B cell (primary cell): ENCODE data around the gene ZNF639. TPM values are rescaled to one million over a fixed set of nuclear protein-coding genes. Genes with fewer than 3 reads are reported as not detected.

Experiments used
- ATAC-seq: fragments of 200-7000 bp; cut with Tn5 transposase; one replicate; pipeline ENCODE4 v1.10.0; 2021; ENCODE audit warnings: low read depth, mild to moderate bottlenecking, moderate number of reproducible peaks, moderate library complexity
- CTCF ChIA-PET: fragments of 350-600 bp; sonication (Branson Sonifier 250); formaldehyde crosslinking; loops from one replicate; lab custom pipeline; 2021; ENCODE audit warnings: antibody characterized with exemption, inconsistent platforms; lab: Charles Lee
- POLR2A ChIA-PET: fragments of 350-600 bp; sonication (Branson Sonifier 250); formaldehyde crosslinking; loops from one replicate; lab custom pipeline; 2021; ENCODE audit warnings: antibody characterized with exemption; lab: Charles Lee
- DNase-seq: peaks from one replicate; pipeline ENCODE4 v3.0.0; 2013
- H2AFZ ChIP-seq: 2 replicates; pipeline ENCODE4 v1.6.1; 2012; ENCODE audit warnings: mild to moderate bottlenecking, low read depth, low read length; ENCODE audit not compliant: insufficient read depth, poor library complexity, severe bottlenecking
- H3K27ac ChIP-seq, 2 donors: 1 replicate in 1 of 2; 2 replicates in 1 of 2; pipeline ENCODE4 v1.5.1; 2012 to 2013; ENCODE audit warnings: low read length in 2 of 2, mild to moderate bottlenecking in 2 of 2, moderate library complexity in 1 of 2
- H3K27me3 ChIP-seq, 4 experiments: fragments of 200-600 bp in 1 of 4; sonication (generic) in 1 of 4; replicated peaks in 1 of 4; 1 replicate in 2 of 4; 2 replicates in 2 of 4; pipeline versions ENCODE4 v1.6.1 to v1.7.0; 2013 to 2016; ENCODE audit warnings: low read length in 3 of 4, mild to moderate bottlenecking in 2 of 4, mixed read lengths in 1 of 4, moderate library complexity in 1 of 4; ENCODE audit not compliant: insufficient read depth in 4 of 4, control insufficient read depth in 3 of 4; ENCODE audit errors: control extremely low read depth in 1 of 4
- H3K36me3 ChIP-seq, 2 experiments: replicated peaks in 1 of 2; 1 replicate in 1 of 2; 2 replicates in 1 of 2; pipeline versions ENCODE4 v1.6.1 to v1.7.1; 2013; ENCODE audit warnings: low read length in 1 of 2; ENCODE audit not compliant: insufficient read depth in 2 of 2, control insufficient read depth in 1 of 2; ENCODE audit errors: control extremely low read depth in 1 of 2, extremely low read depth in 1 of 2
- H3K4me1 ChIP-seq, 2 donors: fragments of 200-600 bp in 1 of 2; sonication (generic) in 1 of 2; 1 replicate in 1 of 2; 2 replicates in 1 of 2; pipeline versions ENCODE4 v1.5.1 to v1.6.1; 2013 to 2017; ENCODE audit warnings: low read length in 2 of 2; ENCODE audit not compliant: control insufficient read depth in 2 of 2, insufficient read depth in 2 of 2
- H3K4me2 ChIP-seq: replicated peaks from 2 replicates; pipeline ENCODE3; 2012; ENCODE audit warnings: mild to moderate bottlenecking, low read depth, low read length; ENCODE audit not compliant: poor library complexity, severe bottlenecking
- H3K4me3 ChIP-seq, 5 experiments: fragments of 200-600 bp in 1 of 5; sonication (generic) in 1 of 5; 1 replicate in 3 of 5; 2 replicates in 2 of 5; pipeline versions ENCODE4 v1.5.1 to v1.7.0; 2011 to 2016; ENCODE audit warnings: low read length in 4 of 5, mild to moderate bottlenecking in 4 of 5, low read depth in 2 of 5, control low read depth in 1 of 5, moderate library complexity in 1 of 5; ENCODE audit not compliant: insufficient read depth in 1 of 5; ENCODE audit errors: control extremely low read depth in 1 of 5, extremely low read depth in 1 of 5
- H3K79me2 ChIP-seq: fragments of 200-600 bp; sonication (generic); one replicate; pipeline ENCODE4 v1.6.0; 2016; ENCODE audit warnings: low read length; ENCODE audit not compliant: control insufficient read depth, insufficient read depth
- H3K9ac ChIP-seq: fragments of 200-600 bp; sonication (generic); 2 replicates; pipeline ENCODE4 v1.6.1; 2017; ENCODE audit warnings: mild to moderate bottlenecking, low read length, moderate library complexity
- H3K9me3 ChIP-seq, 3 donors: one replicate each; pipeline versions ENCODE4 v1.6.1 to v1.7.1; 2013; ENCODE audit warnings: low read length in 2 of 3; ENCODE audit not compliant: control insufficient read depth in 2 of 3, insufficient read depth in 1 of 3; ENCODE audit errors: control extremely low read depth in 1 of 3
- H4K20me1 ChIP-seq: 2 replicates; pipeline ENCODE4 v1.6.0; 2012; ENCODE audit warnings: mild to moderate bottlenecking, low read length; ENCODE audit not compliant: insufficient read depth, control insufficient read depth, poor library complexity, severe bottlenecking
- H3K27ac Mint-ChIP-seq: one replicate; pipeline ENCODE4 v1.8.0; 2021; ENCODE audit warnings: mixed read lengths
- H3K27me3 Mint-ChIP-seq: one replicate; pipeline ENCODE4 v1.8.0; 2021; ENCODE audit warnings: mixed read lengths
- H3K4me1 Mint-ChIP-seq: one replicate; pipeline ENCODE4 v1.8.0; 2021; ENCODE audit warnings: mixed read lengths
- H3K4me3 Mint-ChIP-seq: one replicate; pipeline ENCODE4 v1.8.0; 2021; ENCODE audit warnings: mixed read lengths
- H3K9me3 Mint-ChIP-seq: one replicate; pipeline ENCODE4 v1.8.0; 2022; ENCODE audit warnings: mixed read lengths; ENCODE audit not compliant: insufficient read depth
- EZH2 ChIP-seq: IDR thresholded peaks from 2 replicates; pipeline ENCODE4 v1.6.1; 2012; ENCODE audit warnings: borderline replicate concordance, low read depth, mild to moderate bottlenecking, moderate library complexity, low read length; ENCODE audit not compliant: insufficient read depth, poor library complexity, severe bottlenecking
- WGBS: methylation state at CpG from one replicate; pipeline ENCODE4 v1.1.5; 2013; ENCODE audit warnings: missing lambda C conversion rate; ENCODE audit not compliant: insufficient coverage; 5-methylcytosine and 5-hydroxymethylcytosine counted together
- intact Hi-C: fragments of 100-400 bp; cut with micrococcal nuclease; formaldehyde crosslinking; loops from one replicate; pipeline ENCODE4 v1.10.0; 2022
- polyA plus RNA-seq: library from polyadenylated mRNA; depleted of rRNA; stranded (reverse); fragments of >200 nt; gene quantifications from 2 replicates; pipeline ENCODE4 v1.2.3, GENCODE V29; 2012
- total RNA-seq, 2 donors: library from RNA; stranded (reverse); fragments of 120-200 nt in 1 of 2; gene quantifications; 1 replicate in 1 of 2; 2 replicates in 1 of 2; pipeline versions ENCODE4 v1.2.3 to v1.2.4, GENCODE V29; 2013 to 2022
- TF ChIP-seq, protein P1 (sequence below): fragments of 200-600 bp; IDR thresholded peaks from one replicate; pipeline ENCODE4 v1.8.0; 2022; ENCODE audit warnings: antibody characterized with exemption, mild to moderate bottlenecking

Gene ZNF639
- total and polyA plus RNA-seq, 2 donors (not counting 1 experiment from before 2014, with no cell fraction given), result 22.4 to 39.8 TPM

- H3K27ac ChIP-seq, result no peak overlapping the region
- H3K79me2 ChIP-seq, result no peaks in the 10 kb centered on the region
- CTCF ChIA-PET, result interaction anchor here (2.3 kb wide), 1 partner anchor 26 kb away, joined by 8 read pairs; no protein-coding TSS in a partner anchor
- H3K36me3 ChIP-seq, result no peaks in the 10 kb centered on the region
- intact Hi-C loops, result no loop called here
- DNase-seq (no peak), ATAC-seq (no peak)
- Mint-ChIP-seq H3K9me3 (no peaks in the 10 kb centered on the region), H3K27ac (no peak overlapping the region), H3K4me3 (no peak overlapping the region), H3K27me3 (peaks cover 11% of the 10 kb centered on the region), H3K4me1 (no peaks in the 10 kb centered on the region)
- no peak overlapping the region for H3K4me2 ChIP-seq
- TF ChIP-seq, protein P1, sequence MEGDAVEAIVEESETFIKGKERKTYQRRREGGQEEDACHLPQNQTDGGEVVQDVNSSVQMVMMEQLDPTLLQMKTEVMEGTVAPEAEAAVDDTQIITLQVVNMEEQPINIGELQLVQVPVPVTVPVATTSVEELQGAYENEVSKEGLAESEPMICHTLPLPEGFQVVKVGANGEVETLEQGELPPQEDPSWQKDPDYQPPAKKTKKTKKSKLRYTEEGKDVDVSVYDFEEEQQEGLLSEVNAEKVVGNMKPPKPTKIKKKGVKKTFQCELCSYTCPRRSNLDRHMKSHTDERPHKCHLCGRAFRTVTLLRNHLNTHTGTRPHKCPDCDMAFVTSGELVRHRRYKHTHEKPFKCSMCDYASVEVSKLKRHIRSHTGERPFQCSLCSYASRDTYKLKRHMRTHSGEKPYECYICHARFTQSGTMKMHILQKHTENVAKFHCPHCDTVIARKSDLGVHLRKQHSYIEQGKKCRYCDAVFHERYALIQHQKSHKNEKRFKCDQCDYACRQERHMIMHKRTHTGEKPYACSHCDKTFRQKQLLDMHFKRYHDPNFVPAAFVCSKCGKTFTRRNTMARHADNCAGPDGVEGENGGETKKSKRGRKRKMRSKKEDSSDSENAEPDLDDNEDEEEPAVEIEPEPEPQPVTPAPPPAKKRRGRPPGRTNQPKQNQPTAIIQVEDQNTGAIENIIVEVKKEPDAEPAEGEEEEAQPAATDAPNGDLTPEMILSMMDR, result no peak
- TF ChIP-seq EZH2, result no peak
- no peak overlapping the region for H3K4me3 ChIP-seq
- 87% methylated on average over 2 of the region's 3 CpGs for WGBS
- no peak overlapping the region for H3K9ac ChIP-seq
- POLR2A ChIA-PET, result no interaction called here
- no peaks in the 10 kb centered on the region for H3K9me3 ChIP-seq
- no peaks in the 10 kb centered on the region for H3K4me1 ChIP-seq
- no peaks in the 10 kb centered on the region for H3K27me3 ChIP-seq
- H2AFZ ChIP-seq, result no peak overlapping the region
- no peaks in the 10 kb centered on the region for H4K20me1 ChIP-seq
Observed at GRCh38 chr3:179289295-179289694, 33.5 kb upstream of the ZNF639 start.

GRCh38 chr3:179292450-179292849, 30.4 kb upstream of the ZNF639 start:
- POLR2A ChIA-PET, result no interaction called here
- ATAC-seq (no peak), DNase-seq (no peak)
- Histone ChIP-seq H3K4me3 (no peak overlapping the region), H2AFZ (no peak overlapping the region), H3K9ac (no peak overlapping the region), H3K4me1 (no peaks in the 10 kb centered on the region), H3K4me2 (no peak overlapping the region), H3K36me3 (no peaks in the 10 kb centered on the region), H4K20me1 (no peaks in the 10 kb centered on the region), H3K27ac (no peak overlapping the region), H3K27me3 (no peaks in the 10 kb centered on the region), H3K9me3 (no peaks in the 10 kb centered on the region), H3K79me2 (no peaks in the 10 kb centered on the region)
- 80% methylated on average over 1 of the region's 2 CpGs for WGBS
- Mint-ChIP-seq H3K9me3 (no peaks in the 10 kb centered on the region), H3K4me3 (no peak overlapping the region), H3K27me3 (peaks cover 14% of the 10 kb centered on the region), H3K4me1 (no peaks in the 10 kb centered on the region), H3K27ac (no peak overlapping the region)
- TF ChIP-seq EZH2, result no peak
- TF ChIP-seq, protein P1, result no peak
- CTCF ChIA-PET, result no interaction called here
- intact Hi-C loops, result no loop called here
